ENCODE measurements around the gene ECT2. TPM values are rescaled to one million over a fixed set of nuclear protein-coding genes. Genes with fewer than 3 reads are reported as not detected.

The ECT2 gene
- total RNA-seq, 1 experiment from 2014 or later: 77.4 TPM

DNA sequence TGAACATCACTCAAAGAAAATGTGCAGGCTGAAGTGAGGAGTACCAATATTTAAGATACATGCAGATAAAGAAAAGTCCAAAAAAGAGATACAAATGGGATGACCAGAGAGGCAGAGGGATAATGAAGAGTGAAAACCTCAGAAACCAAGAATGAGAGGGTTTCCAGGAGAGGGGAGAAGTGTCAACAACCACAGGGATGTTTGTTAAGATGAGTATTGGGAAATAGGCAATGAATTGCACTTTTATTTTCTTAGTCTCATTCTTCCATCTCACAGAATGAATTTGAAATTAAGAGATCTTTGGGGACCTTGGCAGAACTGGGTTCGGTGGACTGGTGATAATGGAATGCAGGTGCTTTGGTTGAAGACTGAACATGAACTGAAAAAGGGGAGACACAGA lies 102.5 kb downstream of the ECT2 start:
- no peak overlapping the region for H3K9ac ChIP-seq (ENCODE audit: low read length)

DNA sequence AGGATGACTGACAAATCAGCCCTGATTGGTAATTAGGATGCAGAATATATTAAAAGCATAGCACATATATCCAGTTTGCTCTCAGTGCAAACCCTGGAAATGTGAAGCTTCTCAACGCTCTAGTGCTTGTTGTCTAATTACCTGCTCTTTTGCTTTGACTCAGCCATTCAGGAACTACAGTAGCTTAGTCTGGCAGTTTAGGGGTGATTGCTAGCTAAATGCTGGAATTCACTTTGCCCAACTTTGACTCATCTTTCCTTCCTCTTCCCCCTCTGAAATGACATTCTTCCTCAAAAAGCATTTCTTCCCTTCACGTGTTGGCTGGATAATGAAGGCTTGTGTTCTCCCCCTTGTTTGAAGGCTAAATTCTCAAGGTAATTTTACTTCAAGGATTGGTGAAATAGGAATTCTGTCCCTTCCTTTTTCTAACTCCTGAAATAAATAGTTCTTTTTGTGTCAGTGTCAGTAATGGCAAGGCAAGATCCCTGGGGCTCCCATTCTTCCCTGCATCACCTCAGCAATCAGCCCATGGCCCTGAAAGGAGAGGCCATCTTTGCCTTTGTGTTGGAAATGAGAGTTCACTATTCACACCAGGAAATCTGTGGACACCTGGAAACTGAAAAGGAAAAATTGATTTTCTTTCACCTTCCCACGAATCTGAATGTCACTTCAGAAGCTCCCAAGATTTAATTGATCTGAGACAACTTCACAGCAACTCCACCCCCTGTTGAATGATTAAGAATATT lies 103.6 kb downstream of the ECT2 start:
- H3K27ac ChIP-seq (ENCODE audit: low read length): no peak overlapping the region
- H3F3A ChIP-seq (ENCODE audit: low read length, unreplicated experiment): no peaks in the 10 kb centered on the region
- no peaks in the 10 kb centered on the region for H3K79me2 ChIP-seq (ENCODE audit: low read length)
- peaks cover 5% of the 10 kb centered on the region; the same call in 1 of the 2 replicates for H3K4me1 ChIP-seq (ENCODE audit: insufficient read depth, low read length)
- no peaks in the 10 kb centered on the region for H4K20me1 ChIP-seq (ENCODE audit: low read length)
- no peak overlapping the region for H2AFZ ChIP-seq (ENCODE audit: low read length)
- H3K9me2 ChIP-seq (replicated peaks; ENCODE audit: low read length): no peaks in the 10 kb centered on the region
- peaks cover 53% of the 10 kb centered on the region for H3K27me3 ChIP-seq (ENCODE audit: low read length)
- CTCF ChIA-PET: no interaction called here
- H3K9me3 ChIP-seq (ENCODE audit: low read length): no peaks in the 10 kb centered on the region
- no peaks in the 10 kb centered on the region for H3K36me3 ChIP-seq (ENCODE audit: low read depth, low read length)
- H3K9ac ChIP-seq (ENCODE audit: low read length): no peak overlapping the region
- POLR2A ChIA-PET (ENCODE audit: unreplicated experiment): no interaction called here
- no peak for TF ChIP-seq EZH2phosphoT487 (IDR thresholded peaks at IDR 0.05; ENCODE audit: borderline replicate concordance, low read length)
- intact Hi-C loops (cut with micrococcal nuclease): no loop called here
- no peak for DNase-seq
- no TSS peak for BruUV-seq (replicated peaks)
- H3K4me2 ChIP-seq (ENCODE audit: low read length): no peak overlapping the region
- no peak overlapping the region for H3K4me3 ChIP-seq (ENCODE audit: low read length)
- no peak for ATAC-seq

More for the DNA sequence above, 102.5 kb downstream of the ECT2 start:
- H3K4me1 ChIP-seq (ENCODE audit: insufficient read depth, low read length): peaks cover 5% of the 10 kb centered on the region; the same call in 1 of the 2 replicates
- no peaks in the 10 kb centered on the region for H3K9me3 ChIP-seq (ENCODE audit: low read length)
- H3K9me2 ChIP-seq (replicated peaks; ENCODE audit: low read length): no peaks in the 10 kb centered on the region
- no TSS peak for BruUV-seq (replicated peaks)
- H2AFZ ChIP-seq (ENCODE audit: low read length): no peak overlapping the region
- H3F3A ChIP-seq (ENCODE audit: low read length, unreplicated experiment): no peaks in the 10 kb centered on the region
- H3K4me2 ChIP-seq (ENCODE audit: low read length): no peak overlapping the region
- H3K27ac ChIP-seq (ENCODE audit: low read length): no peak overlapping the region
- POLR2A ChIA-PET (ENCODE audit: unreplicated experiment): no interaction called here
- no peaks in the 10 kb centered on the region for H3K79me2 ChIP-seq (ENCODE audit: low read length)
- no peaks in the 10 kb centered on the region for H4K20me1 ChIP-seq (ENCODE audit: low read length)
- CTCF ChIA-PET: no interaction called here
- intact Hi-C loops (cut with micrococcal nuclease): no loop called here
- peaks cover 56% of the 10 kb centered on the region for H3K27me3 ChIP-seq (ENCODE audit: low read length)
- H3K36me3 ChIP-seq (ENCODE audit: low read depth, low read length): no peaks in the 10 kb centered on the region
- ATAC-seq (no peak), DNase-seq (no peak)
- no peak for TF ChIP-seq EZH2 (IDR thresholded peaks at IDR 0.05; ENCODE audit: low read length, unreplicated experiment)
- no peak for TF ChIP-seq EZH2phosphoT487 (IDR thresholded peaks at IDR 0.05; ENCODE audit: borderline replicate concordance, low read length)
- H3K4me3 ChIP-seq (ENCODE audit: low read length): no peak overlapping the region

DNA sequence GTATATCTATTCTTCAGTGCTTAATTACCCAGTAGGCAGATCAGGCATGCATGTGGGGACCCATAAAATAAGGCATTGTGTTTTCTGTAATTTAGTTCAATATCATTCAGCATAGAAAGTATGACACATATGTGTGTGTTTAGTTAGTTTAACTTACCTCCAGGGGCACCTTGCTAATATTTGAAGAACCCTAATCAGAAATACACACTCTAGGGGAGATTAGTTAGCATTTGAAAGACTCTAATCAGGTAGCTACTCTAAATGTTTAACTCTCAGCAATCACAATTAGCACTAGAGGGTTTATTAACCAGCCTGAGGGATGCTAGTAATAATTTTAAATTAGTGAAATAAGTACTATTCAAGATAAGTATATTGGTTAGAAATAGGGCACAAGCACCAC lies 104.5 kb downstream of the ECT2 start:
- H3K9me2 ChIP-seq (replicated peaks; ENCODE audit: low read length): no peaks in the 10 kb centered on the region
- no TSS peak for BruUV-seq (replicated peaks)
- ChIA-PET CTCF (no interaction called here), POLR2A (ENCODE audit: unreplicated experiment) (no interaction called here)
- H4K20me1 ChIP-seq (ENCODE audit: low read length): no peaks in the 10 kb centered on the region
- ATAC-seq (no peak), DNase-seq (no peak)
- no peak overlapping the region for H3K9ac ChIP-seq (ENCODE audit: low read length)
- no peaks in the 10 kb centered on the region for H3F3A ChIP-seq (ENCODE audit: low read length, unreplicated experiment)
- H3K27me3 ChIP-seq (ENCODE audit: low read length): peaks cover 49% of the 10 kb centered on the region
- TF ChIP-seq EZH2 (IDR thresholded peaks at IDR 0.05; ENCODE audit: low read length, unreplicated experiment) (no peak), EZH2phosphoT487 (IDR thresholded peaks at IDR 0.05; ENCODE audit: borderline replicate concordance, low read length) (no peak)
- TF ChIP-seq, protein P1, sequence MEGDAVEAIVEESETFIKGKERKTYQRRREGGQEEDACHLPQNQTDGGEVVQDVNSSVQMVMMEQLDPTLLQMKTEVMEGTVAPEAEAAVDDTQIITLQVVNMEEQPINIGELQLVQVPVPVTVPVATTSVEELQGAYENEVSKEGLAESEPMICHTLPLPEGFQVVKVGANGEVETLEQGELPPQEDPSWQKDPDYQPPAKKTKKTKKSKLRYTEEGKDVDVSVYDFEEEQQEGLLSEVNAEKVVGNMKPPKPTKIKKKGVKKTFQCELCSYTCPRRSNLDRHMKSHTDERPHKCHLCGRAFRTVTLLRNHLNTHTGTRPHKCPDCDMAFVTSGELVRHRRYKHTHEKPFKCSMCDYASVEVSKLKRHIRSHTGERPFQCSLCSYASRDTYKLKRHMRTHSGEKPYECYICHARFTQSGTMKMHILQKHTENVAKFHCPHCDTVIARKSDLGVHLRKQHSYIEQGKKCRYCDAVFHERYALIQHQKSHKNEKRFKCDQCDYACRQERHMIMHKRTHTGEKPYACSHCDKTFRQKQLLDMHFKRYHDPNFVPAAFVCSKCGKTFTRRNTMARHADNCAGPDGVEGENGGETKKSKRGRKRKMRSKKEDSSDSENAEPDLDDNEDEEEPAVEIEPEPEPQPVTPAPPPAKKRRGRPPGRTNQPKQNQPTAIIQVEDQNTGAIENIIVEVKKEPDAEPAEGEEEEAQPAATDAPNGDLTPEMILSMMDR (conservative IDR thresholded peaks at IDR 0.05; ENCODE audit: low read depth, low read length): no peak
- H3K4me2 ChIP-seq (ENCODE audit: low read length): no peak overlapping the region
- H3K4me3 ChIP-seq (ENCODE audit: low read length): no peak overlapping the region
- intact Hi-C loops (cut with micrococcal nuclease): no loop called here
- no peaks in the 10 kb centered on the region for H3K79me2 ChIP-seq (ENCODE audit: low read length)
- no peak overlapping the region for H2AFZ ChIP-seq (ENCODE audit: low read length)
- peaks cover 5% of the 10 kb centered on the region; the same call in 1 of the 2 replicates for H3K4me1 ChIP-seq (ENCODE audit: insufficient read depth, low read length)
- no peaks in the 10 kb centered on the region for H3K36me3 ChIP-seq (ENCODE audit: low read depth, low read length)
- no peaks in the 10 kb centered on the region for H3K9me3 ChIP-seq (ENCODE audit: low read length)
- no peak overlapping the region for H3K27ac ChIP-seq (ENCODE audit: low read length)

Measured in PC-3 (cell line).